Fibroblast of skin of left biceps (primary cell): ENCODE measurements around the gene STRIT1.
A peak's percentile ranks its signal among the peaks of the same experiment; 100 is the strongest.
"Not testable (repeated sequence)": the region's sequence is repeated elsewhere in the genome, so short reads cannot be mapped to it uniquely, and the experiment has no call there.

ENCODE experiments used
- DNase-seq, 2 experiments: peaks; one replicate each; pipeline ENCODE4 v3.0.0-alpha.2; 2013; ENCODE audit warnings: low read depth in 2 of 2

The STRIT1 gene

DNA sequence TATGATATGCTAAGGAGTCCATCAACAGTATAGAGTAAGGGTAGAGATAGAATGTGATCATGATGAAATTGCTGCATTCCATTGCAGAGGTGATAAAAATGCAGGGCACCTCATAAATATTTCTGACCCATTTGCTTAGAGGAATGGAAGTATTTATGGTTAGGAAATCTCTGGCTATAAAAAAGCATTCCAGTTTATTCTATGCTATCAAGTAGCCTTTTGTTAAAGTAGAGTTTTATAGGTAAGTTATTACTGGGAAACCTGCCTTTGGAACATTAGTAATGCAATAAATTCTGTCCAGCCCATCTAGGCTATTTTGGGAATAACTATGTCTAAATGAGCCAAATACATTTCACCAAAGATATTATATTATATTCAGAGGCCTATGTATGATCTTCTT lies 19.8 kb upstream of the STRIT1 start:
- peak; percentile 78 to 81 for DNase-seq

- DNase-seq, result peak in 1 of 2 experiments; percentile 14
Measured at GRCh38 chr3:155312781-155313180, 19.3 kb upstream of the STRIT1 start.

GRCh38 chr3:155309581-155309980 lies 16.1 kb upstream of the STRIT1 start:
- no peak for DNase-seq

- no peak for DNase-seq
Measured at GRCh38 chr3:155308831-155309230, 15.3 kb upstream of the STRIT1 start.

DNA sequence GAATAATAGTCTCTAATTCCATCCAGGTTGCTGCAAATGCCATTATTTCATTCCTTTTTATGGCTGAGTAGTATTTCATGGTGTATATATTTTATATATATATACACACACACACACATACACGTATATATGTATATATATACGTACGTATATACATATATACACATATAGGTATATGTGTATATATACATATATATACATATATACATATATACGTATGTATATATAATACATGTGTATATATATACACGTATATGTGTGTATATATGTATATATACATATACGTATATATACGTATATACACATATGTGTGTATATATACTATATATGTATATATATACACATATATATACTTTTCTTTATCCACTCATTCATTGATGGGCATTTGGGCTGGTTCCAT lies 13.7 kb upstream of the STRIT1 start:
- no peak for DNase-seq

DNA sequence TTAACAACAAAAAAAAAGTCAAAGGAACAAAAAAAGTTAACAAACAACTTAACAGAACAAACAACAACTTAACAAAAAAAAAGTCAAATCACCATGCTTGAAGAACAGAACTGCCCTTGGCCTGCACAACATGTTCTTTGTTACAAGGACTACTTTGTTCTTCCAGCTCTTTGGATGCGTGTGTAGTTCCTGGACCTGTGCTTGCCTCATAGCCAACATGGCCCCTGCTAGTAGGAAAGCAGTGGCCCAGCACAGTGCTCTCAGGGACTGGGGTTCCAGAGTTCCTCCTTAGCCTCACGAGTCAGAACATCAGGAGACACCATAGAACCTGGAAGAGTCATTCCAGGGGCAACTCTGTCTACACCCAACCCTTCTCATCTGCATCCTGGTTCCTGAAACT lies 10.9 kb upstream of the STRIT1 start:
- no peak for DNase-seq

DNA sequence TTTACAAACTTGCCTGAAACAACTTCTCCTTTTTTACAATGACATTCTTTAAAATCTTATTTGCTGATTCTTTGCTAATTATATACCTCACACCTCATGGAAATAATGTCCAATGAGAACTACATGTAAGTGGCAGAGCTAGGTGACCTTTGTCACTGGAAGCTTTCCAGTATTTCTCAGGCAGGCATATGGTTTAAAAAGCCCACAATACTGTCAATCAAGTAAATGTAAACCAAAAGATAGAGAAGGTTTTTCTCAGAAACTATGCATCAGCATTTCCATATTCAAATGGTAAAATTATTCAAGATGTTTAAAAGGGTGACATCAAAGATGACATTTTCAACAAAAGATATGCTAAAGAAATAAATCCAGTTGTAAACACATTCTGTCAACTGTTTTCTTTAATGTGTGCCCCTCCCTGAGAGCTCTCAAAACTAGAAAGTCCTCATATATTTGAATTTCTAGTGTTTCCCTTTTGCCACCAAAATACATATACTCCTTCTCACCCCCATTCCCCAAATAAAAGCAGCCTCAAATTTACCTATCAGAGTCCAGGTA lies 10.1 kb upstream of the STRIT1 start:
- DNase-seq, result no peak

GRCh38 chr3:155302891-155303290 lies 9.4 kb upstream of the STRIT1 start:
- DNase-seq, result no peak

DNA sequence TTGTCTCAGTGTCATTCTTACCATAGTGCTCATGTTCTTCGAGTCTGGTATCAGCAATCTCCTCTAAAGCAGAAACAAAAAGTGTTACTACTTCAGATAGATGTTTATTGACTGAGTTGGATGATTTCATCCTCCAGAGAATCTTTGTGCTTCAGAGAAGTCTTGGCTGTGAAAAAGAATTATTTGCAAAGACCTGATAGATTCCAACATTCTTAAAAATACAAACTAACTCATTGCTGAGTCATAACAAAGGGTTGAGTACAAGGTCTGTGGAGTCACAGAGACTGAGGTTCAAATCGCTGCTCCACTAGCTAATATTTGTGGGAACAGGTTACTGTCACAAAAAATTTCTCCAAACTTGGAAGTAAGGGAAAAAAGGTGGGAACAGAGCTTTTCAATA lies 9.0 kb upstream of the STRIT1 start:
- no peak for DNase-seq

- no peak for DNase-seq
Measured at GRCh38 chr3:155297100-155297499, 3.6 kb upstream of the STRIT1 start.

DNA sequence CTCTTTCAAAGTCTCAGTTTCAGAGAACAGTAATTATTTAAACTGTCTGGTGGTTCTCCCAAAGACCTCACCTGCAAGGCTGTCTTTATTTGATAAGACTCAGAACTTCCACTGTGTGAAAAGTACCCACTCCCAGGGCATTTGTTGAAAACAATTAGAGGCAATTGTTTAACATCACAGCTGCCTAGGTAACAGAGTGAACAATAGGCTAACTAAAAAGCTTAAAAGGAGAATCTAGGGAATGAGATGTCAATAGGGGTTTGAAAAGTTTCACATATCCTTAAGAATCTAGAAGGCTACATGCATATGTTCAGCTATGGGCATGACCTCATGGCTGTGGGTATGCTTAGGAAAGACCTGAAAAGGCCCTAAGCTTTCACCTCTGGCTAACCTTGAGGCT lies 2.9 kb upstream of the STRIT1 start:
- no peak for DNase-seq

DNA sequence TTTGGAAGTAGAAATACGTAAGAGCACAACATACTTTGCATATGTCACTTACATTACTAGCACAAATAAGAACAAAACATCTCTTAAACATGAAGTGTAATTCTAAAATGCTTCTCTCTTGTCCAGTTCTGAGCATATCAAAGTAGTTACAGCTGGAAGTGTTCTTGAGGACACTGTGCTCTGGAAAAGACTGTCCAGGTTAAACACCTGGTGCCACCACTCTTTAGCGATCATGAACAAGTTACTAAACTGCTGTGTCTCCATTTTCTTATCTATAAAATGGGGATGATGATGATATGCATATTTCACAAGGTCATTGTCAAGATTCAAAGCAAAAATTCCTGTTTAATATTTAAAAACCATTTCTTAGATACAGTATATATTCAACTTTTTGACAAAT lies 790 bp downstream of the STRIT1 start:
- no peak for DNase-seq

DNA sequence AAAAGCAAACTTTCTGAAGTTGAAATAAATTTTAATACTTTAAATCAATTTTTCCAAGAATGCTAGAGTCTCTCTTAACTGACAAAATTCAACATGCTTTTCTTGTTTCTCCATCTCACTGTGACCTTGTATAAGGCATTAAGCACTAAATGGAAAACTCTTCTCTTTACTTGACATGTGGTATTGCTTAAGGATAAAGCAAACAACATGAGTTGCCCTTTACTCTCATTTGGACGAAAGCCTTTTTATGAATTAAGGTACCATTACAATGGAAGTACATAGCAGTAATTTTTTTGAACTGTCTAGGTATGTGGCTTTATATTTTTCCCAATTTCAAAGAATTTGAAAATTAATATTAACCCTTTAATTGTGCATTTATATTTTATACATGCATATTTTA lies 1.4 kb downstream of the STRIT1 start:
- peak in 1 of 2 experiments; percentile 34 for DNase-seq

DNA sequence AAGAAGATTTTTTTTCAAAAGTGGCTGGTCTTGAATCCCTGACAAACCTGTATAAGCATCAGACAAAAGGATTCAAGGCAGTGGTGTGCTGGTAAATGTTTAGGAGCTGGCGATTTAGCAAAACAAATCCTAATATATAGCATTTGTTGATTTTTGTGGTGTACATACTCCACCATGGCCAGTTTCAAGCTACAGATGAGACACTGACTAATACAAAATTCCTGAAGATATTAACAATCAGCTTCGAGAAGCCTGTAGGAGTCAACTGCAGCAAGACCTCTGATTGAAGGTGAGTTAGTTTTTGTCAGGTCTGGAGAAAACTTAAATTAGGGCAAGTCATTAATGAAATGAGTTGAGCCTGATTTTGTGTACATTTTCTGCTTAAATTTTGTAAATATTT lies 6.7 kb downstream of the STRIT1 start:
- DNase-seq, result no peak

- DNase-seq, result no peak
Measured at GRCh38 chr3:155285936-155286335, 7.5 kb downstream of the STRIT1 start.

DNA sequence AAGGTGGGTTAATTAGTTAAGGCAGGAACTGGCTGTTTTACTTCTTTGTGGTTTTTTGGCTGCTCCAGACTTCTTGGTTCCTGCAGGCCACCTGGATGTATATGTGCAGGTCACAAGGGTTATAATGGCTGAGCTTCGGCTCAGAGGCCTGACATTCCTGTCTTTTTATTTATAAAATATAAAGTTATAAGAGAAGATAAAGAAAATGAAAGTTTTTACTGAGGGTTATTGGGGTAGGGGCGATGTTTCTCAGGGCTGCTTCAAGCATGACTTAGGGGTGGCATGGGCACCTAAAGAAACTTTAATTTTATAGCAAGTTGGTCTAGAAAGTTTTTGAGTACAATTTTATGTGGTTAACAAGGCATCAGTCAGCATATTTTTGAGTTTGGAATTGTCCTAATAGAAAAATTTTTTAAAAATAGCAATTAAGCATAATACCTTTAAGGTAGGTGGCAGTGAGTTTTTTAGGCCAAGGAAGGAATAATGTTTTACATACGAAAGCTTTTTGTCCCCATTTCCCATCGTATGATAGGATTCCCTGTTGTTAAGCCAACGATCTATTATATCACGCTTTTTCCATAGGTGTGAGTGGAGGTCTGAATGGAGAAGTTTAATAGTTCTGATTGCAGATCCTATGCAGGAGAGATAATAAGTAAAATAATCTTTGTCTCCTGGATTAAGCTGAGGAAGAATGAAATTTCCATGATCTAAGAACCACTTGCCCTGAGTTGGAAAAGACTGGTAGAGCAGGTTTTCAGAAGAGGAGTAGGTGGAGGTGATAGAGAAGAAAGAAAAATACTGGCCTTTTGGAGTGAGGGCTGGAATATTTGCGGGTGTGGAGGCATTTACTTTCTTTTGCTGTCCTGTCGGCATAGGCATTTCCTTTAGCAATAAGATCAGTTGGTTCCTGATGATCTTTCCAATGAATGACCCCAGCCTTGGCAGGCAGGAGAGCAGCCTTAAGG lies 10.1 kb downstream of the STRIT1 start:
- DNase-seq, result no peak

DNA sequence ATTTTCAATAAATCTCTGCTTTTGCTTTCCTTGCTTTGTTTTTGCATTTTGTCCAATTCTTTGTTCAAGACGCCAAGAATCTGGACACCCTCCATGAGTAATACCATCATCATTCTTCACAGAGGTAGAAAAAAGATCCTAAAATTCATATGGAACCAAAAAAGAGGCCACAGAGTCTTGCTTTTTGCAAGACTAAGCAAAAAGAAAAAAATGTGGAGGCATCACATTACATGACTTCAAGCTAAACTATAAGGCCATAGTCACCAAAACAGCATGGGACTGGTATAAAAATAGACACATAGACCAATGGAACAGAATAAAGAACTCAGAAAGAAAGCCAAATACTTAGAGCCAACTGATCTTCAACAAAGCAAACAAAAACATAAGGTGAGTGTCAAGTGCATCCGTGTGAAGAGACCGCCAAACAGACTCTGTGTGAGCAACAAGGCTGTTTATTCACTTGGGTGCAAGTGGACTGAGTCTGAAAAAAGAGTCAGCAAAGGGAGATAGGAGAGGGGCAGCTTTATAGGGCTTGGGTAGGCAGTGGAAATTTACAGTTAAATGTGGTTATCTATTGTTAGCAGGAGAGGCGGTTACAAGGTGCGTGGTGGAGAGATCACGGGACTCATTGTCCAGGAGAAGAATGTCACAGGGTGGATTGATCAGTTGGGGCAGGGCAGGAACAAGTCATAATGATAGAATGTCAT lies 10.9 kb downstream of the STRIT1 start:
- DNase-seq, result peak; percentile 56 to 62

GRCh38 chr3:155281912-155282311 lies 11.6 kb downstream of the STRIT1 start:
- DNase-seq, result peak; percentile 49 to 54

DNA sequence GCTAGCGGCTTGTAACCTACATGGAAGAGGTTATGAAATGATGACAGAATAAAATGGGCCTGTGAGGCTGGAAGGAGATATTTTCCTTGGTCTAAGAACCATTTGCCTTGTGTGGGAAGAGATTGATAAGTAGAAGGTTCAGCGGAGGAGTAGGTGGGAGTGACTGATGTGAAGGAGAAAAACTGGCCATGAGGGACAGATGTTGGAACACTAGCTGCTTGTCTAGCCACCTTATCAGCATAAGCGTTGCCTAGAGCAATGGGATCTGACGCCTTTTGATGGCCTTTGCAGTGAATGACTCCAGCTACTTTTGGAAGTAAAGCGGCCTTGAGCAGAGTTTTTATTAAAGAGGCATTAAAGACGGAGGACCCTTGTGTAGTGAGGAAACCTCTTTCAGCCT lies 17.4 kb downstream of the STRIT1 start:
- not testable (repeated sequence) for DNase-seq

GRCh38 chr3:155275159-155275754 lies 18.2 kb downstream of the STRIT1 start:
- DNase-seq, result not testable (repeated sequence)

DNA sequence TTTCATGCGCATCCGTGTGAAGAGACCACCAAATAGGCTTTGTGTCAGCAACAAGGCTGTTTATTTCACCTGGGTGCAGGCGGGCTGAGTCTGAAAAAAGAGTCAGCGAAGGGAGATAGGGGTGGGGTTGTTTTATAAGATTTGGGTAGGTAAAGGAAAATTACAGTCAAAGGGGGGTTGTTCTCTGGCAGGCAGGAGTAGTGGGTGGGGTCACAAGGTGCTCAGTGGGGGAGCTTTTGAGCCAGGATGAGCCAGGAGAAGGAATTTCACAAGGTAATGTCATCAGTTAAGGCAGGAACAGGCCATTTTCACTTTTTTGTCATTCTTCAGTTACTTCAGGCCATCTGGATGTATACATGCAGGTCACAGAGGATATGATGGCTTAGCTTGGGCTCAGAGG lies 19.0 kb downstream of the STRIT1 start:
- not testable (repeated sequence) for DNase-seq

GRCh38 chr3:155271343-155271613 lies 22.2 kb downstream of the STRIT1 start:
- no peak for DNase-seq
